DMS153 treated with DMSO at 0.1 percent for 48 hours (cell line): ENCODE results near the gene FOSB.

Source experiments
- DNase-seq: peaks from one replicate; lab custom pipeline; 2025; ENCODE audit not compliant: unreplicated experiment; lab: John Stamatoyannopoulos, UW

Gene FOSB

GRCh38 chr19:45467115-45467455 lies 711 bp upstream of the FOSB start:
- DNase-seq, result no peak

DNA sequence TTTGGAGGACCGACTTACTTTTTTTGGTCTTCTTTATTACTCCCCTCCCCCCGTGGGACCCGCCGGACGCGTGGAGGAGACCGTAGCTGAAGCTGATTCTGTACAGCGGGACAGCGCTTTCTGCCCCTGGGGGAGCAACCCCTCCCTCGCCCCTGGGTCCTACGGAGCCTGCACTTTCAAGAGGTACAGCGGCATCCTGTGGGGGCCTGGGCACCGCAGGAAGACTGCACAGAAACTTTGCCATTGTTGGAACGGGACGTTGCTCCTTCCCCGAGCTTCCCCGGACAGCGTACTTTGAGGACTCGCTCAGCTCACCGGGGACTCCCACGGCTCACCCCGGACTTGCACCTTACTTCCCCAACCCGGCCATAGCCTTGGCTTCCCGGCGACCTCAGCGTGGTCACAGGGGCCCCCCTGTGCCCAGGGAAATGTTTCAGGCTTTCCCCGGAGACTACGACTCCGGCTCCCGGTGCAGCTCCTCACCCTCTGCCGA lies 409 bp downstream of the FOSB start:
- no peak for DNase-seq

- DNase-seq, result no peak
Observed at GRCh38 chr19:45468803-45469131, 971 bp downstream of the FOSB start.

- peak; percentile 82 for DNase-seq
Observed at GRCh38 chr19:45469132-45469944, 1.5 kb downstream of the FOSB start.

DNA sequence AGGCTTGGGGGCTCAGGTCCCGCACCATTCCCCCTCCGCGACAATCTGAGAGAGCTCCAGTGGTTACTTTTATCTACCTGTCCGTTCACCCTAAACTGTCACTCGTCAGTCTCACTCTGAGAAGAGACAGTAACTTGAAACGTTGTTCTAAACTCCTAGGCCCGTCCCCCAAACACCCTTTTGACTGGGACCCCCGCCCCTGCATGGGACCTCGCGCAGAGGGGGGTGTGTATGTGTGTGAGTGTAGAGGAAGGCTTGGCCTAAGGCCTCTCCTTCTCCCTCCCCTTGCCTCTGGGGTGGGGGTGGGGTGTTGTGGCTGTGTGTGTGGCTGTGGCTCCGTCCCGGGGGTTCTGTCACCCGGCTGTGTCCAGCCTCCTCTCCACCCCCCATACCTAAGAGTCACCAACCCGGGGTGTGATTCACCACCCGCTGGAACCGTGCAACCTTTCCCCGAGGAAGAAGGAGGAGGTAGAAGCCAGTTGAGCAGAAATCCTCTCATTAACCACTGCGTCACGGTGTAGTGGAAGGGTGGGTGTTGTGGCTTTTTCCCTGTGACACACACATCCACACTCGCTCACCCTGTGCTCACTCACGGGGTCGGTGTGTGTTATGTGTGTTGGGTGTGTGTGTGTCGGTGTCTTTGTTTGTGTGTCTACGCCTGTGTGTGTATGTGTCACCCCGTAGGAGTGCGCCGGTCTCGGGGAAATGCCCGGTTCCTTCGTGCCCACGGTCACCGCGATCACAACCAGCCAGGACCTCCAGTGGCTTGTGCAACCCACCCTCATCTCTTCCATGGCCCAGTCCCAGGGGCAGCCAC lies 2.4 kb downstream of the FOSB start:
- no peak for DNase-seq

GRCh38 chr19:45470762-45471081 lies 2.9 kb downstream of the FOSB start:
- DNase-seq, result no peak

- DNase-seq, result no peak
Observed at GRCh38 chr19:45471111-45471930, 3.5 kb downstream of the FOSB start.

DNA sequence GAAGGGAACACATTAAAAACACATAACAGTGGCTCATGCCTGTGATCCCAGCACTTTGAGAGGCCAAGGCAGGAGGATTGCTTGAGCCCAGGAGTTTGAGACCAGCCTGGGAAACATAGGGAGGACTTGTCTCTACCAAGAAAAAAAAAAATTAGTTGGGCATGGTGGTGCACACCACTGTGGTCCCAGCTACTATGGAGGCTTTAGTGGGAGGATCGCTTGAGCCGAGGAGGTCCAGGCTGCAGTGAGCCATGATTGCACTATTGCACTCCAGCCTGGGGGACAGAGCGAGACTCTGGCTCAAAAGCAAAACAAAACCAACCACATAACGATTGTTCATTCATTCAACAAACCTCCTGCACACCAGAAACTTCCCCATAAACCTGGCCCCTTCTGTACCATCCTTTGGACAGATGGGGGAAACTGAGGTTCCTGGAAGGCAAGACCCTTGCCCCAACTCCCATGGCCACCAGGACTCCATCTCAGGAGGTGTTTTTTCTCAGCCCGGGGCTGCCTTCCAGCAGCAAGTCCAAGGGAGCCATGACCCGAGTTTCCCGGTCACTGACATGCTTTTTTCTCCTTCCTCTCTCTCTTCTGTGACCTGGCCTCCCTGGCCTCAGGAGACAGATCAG lies 4.3 kb downstream of the FOSB start:
- no peak for DNase-seq

GRCh38 chr19:45472563-45473366 lies 5.0 kb downstream of the FOSB start:
- no peak for DNase-seq

DNA sequence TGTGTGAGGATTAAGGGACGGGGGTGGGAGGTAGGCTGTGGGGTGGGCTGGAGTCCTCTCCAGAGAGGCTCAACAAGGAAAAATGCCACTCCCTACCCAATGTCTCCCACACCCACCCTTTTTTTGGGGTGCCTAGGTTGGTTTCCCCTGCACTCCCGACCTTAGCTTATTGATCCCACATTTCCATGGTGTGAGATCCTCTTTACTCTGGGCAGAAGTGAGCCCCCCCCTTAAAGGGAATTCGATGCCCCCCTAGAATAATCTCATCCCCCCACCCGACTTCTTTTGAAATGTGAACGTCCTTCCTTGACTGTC lies 5.5 kb downstream of the FOSB start:
- DNase-seq, result no peak

GRCh38 chr19:45473682-45474605 lies 6.1 kb downstream of the FOSB start:
- no peak for DNase-seq

- DNase-seq, result no peak
Observed at GRCh38 chr19:45474606-45475521, 7.1 kb downstream of the FOSB start.

DNA sequence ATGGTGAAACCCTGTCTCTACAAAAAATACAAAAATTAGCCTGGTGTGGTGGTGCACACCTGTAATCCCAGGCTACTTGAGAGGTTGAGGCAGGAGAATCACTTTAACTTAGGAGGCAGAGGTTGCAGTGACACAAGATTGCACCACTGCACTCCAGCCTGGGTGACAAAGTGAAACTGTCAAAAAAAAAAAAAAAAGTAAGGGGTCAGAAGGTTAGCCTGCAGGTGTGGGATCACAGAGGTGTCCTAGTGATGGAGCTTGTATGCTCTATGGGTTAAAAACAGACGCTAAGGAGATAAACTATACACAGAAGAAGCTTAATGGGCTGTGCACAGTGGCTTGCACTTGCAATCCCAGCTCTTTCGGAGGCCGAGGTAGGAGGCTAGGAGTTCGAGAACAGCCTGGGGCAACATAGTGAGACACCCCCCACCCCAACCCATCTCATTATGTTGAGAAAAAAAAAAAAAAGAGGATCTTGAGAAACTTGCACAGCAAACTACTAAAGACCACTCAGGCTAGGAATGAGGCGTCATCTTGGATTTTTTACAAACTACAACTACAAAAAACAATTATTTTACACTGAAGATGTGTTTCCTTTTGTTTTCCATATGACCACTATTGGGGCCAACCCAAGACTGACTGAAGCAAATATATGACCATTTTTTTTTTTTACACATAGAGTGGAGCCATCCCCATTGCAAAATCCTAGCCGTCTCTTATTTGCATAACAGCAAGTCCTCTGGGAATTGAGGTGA lies 7.9 kb downstream of the FOSB start:
- no peak for DNase-seq

- no peak for DNase-seq
Observed at GRCh38 chr19:45476304-45476703, 8.5 kb downstream of the FOSB start.

GRCh38 chr19:45477186-45477585 lies 9.4 kb downstream of the FOSB start:
- no peak for DNase-seq

DNA sequence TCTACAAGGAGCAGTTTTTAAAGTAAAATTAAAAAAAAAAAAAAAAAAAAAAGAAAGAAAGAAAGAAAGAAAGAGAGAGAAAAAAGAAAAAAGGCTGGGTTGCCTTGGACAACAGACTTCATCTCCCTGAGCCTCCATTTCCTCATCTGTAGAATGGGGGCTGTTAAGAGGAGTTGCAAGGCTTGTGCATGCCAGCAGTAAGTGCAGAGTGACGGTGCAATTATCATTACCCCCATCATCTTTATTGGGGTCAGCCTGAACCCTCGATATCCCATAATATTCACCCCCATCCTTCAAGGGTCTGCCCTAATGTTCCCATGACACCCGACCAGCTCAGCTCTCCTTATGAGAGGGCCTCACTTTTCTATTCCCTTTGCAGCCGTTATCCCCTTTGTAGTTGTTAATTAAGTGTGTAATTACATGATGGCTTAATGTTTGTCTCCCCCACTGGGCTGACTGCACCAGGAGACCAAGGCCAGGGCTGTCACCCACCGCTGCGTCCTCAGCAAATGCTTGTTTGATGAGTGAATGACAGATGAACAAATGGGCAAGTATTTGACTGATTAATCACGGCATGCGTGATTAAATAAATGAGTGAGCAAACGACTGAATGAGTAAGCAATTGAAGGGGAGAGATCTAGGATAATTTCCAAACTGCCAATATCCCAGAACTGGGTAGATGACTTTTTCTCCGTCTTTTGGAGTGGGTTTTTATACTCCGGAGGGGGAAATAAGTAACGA lies 10.1 kb downstream of the FOSB start:
- no peak for DNase-seq
